ENCODE results near the gene METTL17.

Gene METTL17

DNA sequence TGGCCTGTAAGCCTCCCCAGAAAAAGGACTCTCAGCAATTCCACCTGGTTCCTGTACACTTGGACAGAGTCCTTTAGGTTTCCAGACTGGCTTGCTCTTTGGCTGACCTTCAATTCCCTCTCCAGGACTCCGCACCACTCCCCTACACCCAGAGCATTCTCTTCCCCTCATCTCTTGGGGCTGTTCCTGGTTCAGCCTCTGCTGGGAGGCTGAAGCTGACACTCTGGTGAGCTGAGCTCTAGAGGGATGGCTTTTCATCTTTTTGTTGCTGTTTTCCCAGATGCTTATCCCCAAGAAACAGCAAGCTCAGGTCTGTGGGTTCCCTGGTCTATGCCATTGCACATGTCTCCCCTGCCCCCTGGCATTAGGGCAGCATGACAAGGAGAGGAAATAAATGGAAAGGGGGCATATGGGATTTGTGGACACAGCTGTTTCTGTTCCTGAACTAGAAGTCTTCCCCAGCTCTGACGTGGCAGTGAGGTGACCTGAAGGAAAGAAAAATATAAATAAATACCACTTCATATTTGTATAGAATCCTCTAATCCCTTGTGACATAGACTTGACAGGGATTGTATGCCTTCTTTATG lies 53.7 kb downstream of the METTL17 start:
- DNase-seq (ENCODE audit: low spot score) = no peak

DNA sequence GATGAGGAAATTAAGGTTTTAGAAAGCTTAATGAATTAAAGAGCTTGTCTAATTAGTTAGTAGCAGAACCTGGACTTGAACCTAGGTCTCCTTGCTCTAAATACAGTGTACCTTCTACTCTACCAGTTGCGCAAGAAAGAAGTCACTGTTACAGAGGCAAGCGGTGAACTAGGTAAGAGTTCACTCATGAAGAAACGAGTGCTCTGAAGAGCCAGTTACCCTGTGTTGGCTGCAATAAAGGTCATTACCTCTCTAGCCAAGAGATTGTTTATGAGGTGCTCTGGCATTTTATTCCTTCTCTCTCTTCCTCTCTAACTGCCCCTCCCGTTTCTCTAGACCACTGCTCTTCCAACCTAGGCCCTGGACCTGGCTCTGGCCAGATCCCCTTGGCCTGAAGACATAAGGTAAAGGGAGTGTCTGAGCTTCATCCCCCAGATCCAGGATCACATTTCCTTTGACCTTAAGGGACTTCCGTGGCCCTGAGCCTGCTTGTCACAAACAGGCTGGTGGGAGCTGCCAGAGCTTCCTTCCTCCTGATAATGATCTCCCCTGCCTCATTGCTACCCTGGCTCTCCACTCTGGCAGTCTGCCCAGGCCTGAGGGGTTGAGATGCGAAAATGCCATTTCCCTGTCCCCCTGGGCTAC lies 54.3 kb downstream of the METTL17 start:
- DNase-seq (ENCODE audit: low spot score) = no peak

Data from HuH-7 (cell line).